GM13976 (cell line): ENCODE data around the gene SUMO1.

ENCODE experiments used
- DNase-seq: peaks from one replicate; pipeline ENCODE4 v3.0.0; 2012; ENCODE audit warnings: low spot score
- CTCF ChIP-seq: IDR thresholded peaks from 2 replicates; pipeline ENCODE4 v1.5.1; 2012; ENCODE audit warnings: borderline replicate concordance, mild to moderate bottlenecking; ENCODE audit not compliant: insufficient read depth; ENCODE audit errors: extremely low read depth, missing control alignments, control extremely low read depth
- in situ Hi-C: fragments of 300-500 bp; cut with MboI; formaldehyde crosslinking; loops from one replicate; pipeline ENCODE4 v1.12.0; 2022; ENCODE audit warnings: low sequenced_read_pairs, mixed read lengths, inconsistent platforms; ENCODE audit not compliant: unreplicated experiment

Gene SUMO1

DNA sequence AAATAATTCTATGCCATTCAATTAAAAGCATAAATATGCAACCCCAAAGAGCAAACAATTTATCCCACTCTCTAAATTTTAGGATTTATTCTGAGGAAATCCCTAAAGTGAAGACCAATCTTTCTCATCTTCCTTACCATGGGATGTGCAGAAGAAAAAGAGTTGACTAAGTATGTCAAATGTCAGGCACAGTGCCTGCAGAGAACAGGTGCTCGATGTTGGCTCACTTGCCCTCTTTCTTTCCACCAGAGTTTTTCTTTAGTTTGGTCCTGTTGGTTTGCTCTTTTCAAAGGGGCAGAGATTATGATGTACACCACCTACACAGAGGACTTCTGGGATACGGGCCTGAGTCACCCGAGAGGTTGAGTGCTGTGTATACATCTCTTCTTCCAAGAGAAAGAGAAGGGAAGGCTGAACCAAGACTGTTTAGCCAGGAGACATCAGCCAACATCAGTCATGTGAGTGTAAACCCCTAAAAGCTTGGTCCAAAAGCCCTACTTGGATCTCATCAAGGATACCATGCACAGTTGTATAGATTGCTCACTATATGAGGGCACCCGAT, 51.7 kb downstream of the SUMO1 start:
- DNase-seq = no peak
- in situ Hi-C loops = no loop called here
- no peak for TF ChIP-seq CTCF

- no peak for TF ChIP-seq CTCF
- no peak for DNase-seq
- in situ Hi-C loops = no loop called here
Measured at GRCh38 chr2:202185156-202185555, 53.2 kb downstream of the SUMO1 start.

DNA sequence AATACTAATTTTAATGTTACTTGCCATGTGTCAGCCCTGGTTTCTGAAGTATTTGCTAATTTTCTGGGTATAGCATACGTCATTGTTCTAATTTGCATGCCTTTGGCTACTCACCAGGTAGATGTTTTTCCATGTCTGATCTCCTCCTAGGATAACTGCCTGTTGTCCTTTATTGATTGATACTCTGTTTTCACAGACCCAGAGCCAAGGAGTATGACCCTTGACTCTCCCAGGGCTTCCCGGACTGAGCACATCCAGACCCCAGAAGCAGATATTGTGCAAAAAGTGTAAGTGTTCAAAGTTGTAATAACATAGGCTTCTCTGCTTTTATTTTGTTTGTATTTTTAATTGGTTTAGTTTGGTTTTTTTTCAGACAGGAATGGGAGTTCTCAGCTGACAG, 53.8 kb downstream of the SUMO1 start:
- DNase-seq = no peak
- in situ Hi-C loops = no loop called here
- TF ChIP-seq CTCF = no peak

- DNase-seq = peak; percentile 60
- in situ Hi-C loops = no loop called here
- TF ChIP-seq CTCF = peak; percentile 79
Measured at GRCh38 chr2:202178346-202178958, 59.9 kb downstream of the SUMO1 start.

DNA sequence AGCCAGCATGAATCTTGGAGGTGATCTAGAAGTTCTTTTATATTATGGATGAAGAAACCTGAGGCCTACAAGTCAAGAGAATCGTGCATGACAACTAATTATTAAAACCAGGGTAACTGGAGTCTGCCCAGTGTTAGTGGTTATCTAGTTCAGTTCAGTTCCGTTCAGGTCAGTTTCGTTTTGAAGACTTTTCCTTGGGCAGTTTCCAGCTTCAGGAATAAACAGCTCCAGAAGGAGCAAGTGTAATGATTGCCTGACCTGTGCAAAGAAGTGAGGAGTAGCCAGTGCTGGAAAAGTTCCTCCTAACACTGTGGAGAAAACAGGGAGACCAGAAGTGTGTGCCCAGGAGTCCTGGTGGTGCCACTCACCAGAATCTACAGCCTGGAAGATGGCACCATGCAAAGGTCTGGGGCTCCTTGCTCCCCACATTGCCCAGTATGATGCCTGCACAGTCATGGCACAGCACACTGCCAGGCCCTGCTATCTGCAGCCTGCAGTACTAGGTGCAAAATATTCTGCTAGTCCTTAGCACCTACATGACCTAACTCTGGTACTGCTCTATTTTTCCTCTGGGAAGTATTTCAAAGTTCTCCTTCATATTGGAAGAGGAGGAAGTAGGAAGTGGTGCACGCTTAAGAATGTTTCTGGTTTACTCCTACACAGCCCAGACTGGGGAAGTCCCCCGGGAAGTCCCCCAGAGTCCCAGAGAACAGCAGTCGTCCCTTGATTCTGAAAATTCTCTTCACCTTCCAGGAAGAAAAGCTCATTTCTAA, 65.8 kb downstream of the SUMO1 start:
- peak; percentile 73 for DNase-seq
- in situ Hi-C loops = no loop called here
- no peak for TF ChIP-seq CTCF

DNA sequence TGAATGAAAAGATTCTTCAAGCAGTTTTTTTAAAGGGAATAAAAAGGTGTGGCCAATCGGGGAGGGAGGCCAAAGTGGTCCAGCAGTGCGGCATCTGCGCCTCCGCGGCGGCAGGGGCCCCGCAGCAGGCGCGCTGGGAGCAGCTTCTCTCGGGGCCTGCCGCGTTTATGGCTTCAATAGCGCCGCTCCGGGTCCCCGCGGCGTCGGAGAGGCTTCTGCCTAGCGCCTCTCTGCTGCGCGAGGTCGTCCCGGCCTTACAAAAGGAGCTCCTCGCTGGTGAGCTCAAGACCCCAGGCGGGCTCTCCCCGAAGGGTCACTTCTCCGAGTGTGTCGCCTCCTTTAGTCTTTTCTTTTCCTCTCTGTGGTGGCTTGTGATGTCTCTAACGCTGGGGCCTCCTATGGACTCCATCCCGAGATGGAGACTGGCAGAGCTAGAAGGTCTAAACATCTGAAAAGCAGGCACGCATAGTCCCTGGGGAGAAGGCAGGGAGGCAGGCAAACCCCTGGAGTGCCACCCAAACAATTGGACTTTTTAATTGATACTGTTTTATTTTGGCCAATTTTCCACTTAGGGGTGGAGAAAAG, 67.1 kb downstream of the SUMO1 start:
- DNase-seq = peak; percentile 43
- in situ Hi-C loops = no loop called here
- no peak for TF ChIP-seq CTCF
